ENCODE data around the gene GDA. TPM values are rescaled to one million over a fixed set of nuclear protein-coding genes. Genes with fewer than 3 reads are reported as not detected.
A peak's percentile ranks its signal among the peaks of the same experiment; 100 is the strongest.

The GDA gene
- total RNA-seq (2021), result 3.6 and 3.8 TPM in 2 replicates
- long read RNA-seq, full-length matches to known transcripts, result 1 of 4 reads
- long read RNA-seq, partial matches to known transcripts, result 0 of 4 reads
- long read RNA-seq, other reads (novel, unspliced or antisense), result 3 of 4 reads

- Mint-ChIP-seq H3K27me3 (ENCODE audit: low read depth) (peaks cover 21% of the 10 kb centered on the region), H3K9me3 (no peaks in the 10 kb centered on the region; a peak in 1 of 5 replicates), H3K36me3 (ENCODE audit: insufficient read depth in 1 of 3, low read depth in 3 of 3) (no peaks in the 10 kb centered on the region; a peak in 1 of 7 replicates), H3K4me1 (peaks cover 0 to 8% of the 10 kb centered on the region in 2 experiments; a peak in 2 of 4 replicates), H3K27ac (peak within 1 kb of the TSS in 1 of 3 experiments; percentile 68; a peak in 1 of 7 replicates), H3K4me3 (peak within 1 kb of the TSS; percentile 41 to 84)
- H2AK5ac ChIP-seq (ENCODE audit: insufficient read length, low read length), result no peak within 1 kb of the TSS
- no peaks in the 10 kb centered on the region for H3K79me2 ChIP-seq (ENCODE audit: insufficient read depth, low read length)
- peaks cover 18% of the 10 kb centered on the region; the same call in 1 of the 2 replicates for H3K27me3 ChIP-seq (ENCODE audit: insufficient read depth, low read length)
- no peaks in the 10 kb centered on the region for H3K9me3 ChIP-seq (ENCODE audit: control insufficient read depth, low read depth, low read length)
- no peak within 1 kb of the TSS for H2BK120ac ChIP-seq (ENCODE audit: low read depth, low read length, poor library complexity, severe bottlenecking)
- no peaks in the 10 kb centered on the region for H4K20me1 ChIP-seq (ENCODE audit: control insufficient read depth, insufficient read depth, insufficient read length)
- TF ChIP-seq CTCF (conservative IDR thresholded peaks at IDR 0.05), result no peak
- no peak within 1 kb of the TSS for H2BK5ac ChIP-seq (ENCODE audit: insufficient read length, low read length)
- no peak within 1 kb of the TSS for H3T11ph ChIP-seq (ENCODE audit: low read length)
- peak within 1 kb of the TSS; percentile 59; the same call in 1 of the 2 replicates for H3K14ac ChIP-seq (ENCODE audit: insufficient read depth, low read length)
- no peak within 1 kb of the TSS for H4K8ac ChIP-seq (replicated peaks; ENCODE audit: insufficient read length, low read depth, low read length)
- peaks cover 6% of the 10 kb centered on the region for H3K23me2 ChIP-seq (ENCODE audit: insufficient read length, low read depth, low read length, poor library complexity, severe bottlenecking)
- no peak within 1 kb of the TSS for H3K27ac ChIP-seq (ENCODE audit: insufficient read length, low read depth, low read length)
- H3K18ac ChIP-seq (ENCODE audit: insufficient read length, low read depth, low read length), result no peak within 1 kb of the TSS
- H3K56ac ChIP-seq (ENCODE audit: insufficient read length, low read depth, low read length), result no peak within 1 kb of the TSS
- H3K4me1 ChIP-seq (ENCODE audit: insufficient read depth, low read length), result no peaks in the 10 kb centered on the region
- H3K9ac ChIP-seq (ENCODE audit: extremely low read depth, insufficient read length, low read length), result no peak within 1 kb of the TSS
- DNase-seq, result peak; percentile 42
- no peak within 1 kb of the TSS for H2BK15ac ChIP-seq (ENCODE audit: low read depth, low read length)
- peak within 1 kb of the TSS; percentile 42 for H3K4me2 ChIP-seq (ENCODE audit: insufficient read depth, insufficient read length, low read length)
- no peak within 1 kb of the TSS for H4K91ac ChIP-seq (ENCODE audit: insufficient read length, low read depth, low read length)
- no peak within 1 kb of the TSS for H2BK12ac ChIP-seq (ENCODE audit: insufficient read length, low read depth, low read length)
- no peak within 1 kb of the TSS for H4K5ac ChIP-seq (ENCODE audit: insufficient read length, low read depth, low read length)
- H2AFZ ChIP-seq (ENCODE audit: low read length), result no peak within 1 kb of the TSS
- no peak within 1 kb of the TSS for H3K4ac ChIP-seq (ENCODE audit: low read depth, low read length)
- WGBS (ENCODE audit: extremely low coverage, insufficient read length, low lambda C conversion rate), result no CpG with 5 or more reads among the region's 70 CpGs
- no peak within 1 kb of the TSS for H2BK20ac ChIP-seq (ENCODE audit: low read depth, low read length, poor library complexity, severe bottlenecking)
- no peak within 1 kb of the TSS for H3K23ac ChIP-seq (ENCODE audit: insufficient read length, low read depth, low read length)
- H3K79me1 ChIP-seq (ENCODE audit: insufficient read depth, low read depth, low read length, poor library complexity, severe bottlenecking), result no peaks in the 10 kb centered on the region
Measured at GRCh38 chr9:72149231-72149975, at the start of gene GDA. Gene GDA (plus strand): TSS chr9:72149440. CDS start chr9:72149560, 120 bp downstream.

Measured in H9 (cell line).